ENCODE data around the gene CUBN.

CUBN gene

DNA sequence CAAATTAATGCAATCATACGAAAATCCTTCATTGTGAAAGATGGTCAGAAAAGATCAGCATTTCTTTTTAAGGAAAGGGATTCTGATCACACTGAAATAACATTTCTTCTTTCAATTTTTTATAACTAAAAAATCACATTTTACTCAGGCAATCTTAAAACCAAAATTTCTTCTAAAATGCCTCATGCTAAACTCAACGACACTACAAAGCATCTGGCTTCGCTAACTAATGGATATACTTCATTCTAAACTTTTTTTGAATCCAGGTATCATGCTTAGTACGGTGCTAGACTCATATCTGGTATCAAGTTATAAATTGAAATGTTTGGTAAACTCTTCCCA is 100.4 kb downstream of the CUBN start:
- Histone ChIP-seq H3K4me2 (no peak overlapping the region), H2AFZ (ENCODE audit: low read depth) (no peak overlapping the region), H3K4me3 (IDR thresholded peaks at IDR 0.05; ENCODE audit: insufficient read depth, low read depth, low read length) (no peak overlapping the region), H3K4me1 (ENCODE audit: low read depth, poor library complexity, severe bottlenecking) (peaks cover 12% of the 10 kb centered on the region), H3K36me3 (ENCODE audit: insufficient read depth) (no peaks in the 10 kb centered on the region), H4K20me1 (ENCODE audit: insufficient read depth) (no peaks in the 10 kb centered on the region), H3K27me3 (ENCODE audit: insufficient read depth, low read depth) (no peaks in the 10 kb centered on the region), H3K9ac (no peak overlapping the region), H3K27ac (no peak overlapping the region), H3K79me2 (ENCODE audit: insufficient read depth, low read depth) (no peaks in the 10 kb centered on the region)
- TF ChIP-seq, protein P1, sequence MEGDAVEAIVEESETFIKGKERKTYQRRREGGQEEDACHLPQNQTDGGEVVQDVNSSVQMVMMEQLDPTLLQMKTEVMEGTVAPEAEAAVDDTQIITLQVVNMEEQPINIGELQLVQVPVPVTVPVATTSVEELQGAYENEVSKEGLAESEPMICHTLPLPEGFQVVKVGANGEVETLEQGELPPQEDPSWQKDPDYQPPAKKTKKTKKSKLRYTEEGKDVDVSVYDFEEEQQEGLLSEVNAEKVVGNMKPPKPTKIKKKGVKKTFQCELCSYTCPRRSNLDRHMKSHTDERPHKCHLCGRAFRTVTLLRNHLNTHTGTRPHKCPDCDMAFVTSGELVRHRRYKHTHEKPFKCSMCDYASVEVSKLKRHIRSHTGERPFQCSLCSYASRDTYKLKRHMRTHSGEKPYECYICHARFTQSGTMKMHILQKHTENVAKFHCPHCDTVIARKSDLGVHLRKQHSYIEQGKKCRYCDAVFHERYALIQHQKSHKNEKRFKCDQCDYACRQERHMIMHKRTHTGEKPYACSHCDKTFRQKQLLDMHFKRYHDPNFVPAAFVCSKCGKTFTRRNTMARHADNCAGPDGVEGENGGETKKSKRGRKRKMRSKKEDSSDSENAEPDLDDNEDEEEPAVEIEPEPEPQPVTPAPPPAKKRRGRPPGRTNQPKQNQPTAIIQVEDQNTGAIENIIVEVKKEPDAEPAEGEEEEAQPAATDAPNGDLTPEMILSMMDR (conservative IDR thresholded peaks at IDR 0.05; ENCODE audit: low read depth, low read length), result no peak

DNA sequence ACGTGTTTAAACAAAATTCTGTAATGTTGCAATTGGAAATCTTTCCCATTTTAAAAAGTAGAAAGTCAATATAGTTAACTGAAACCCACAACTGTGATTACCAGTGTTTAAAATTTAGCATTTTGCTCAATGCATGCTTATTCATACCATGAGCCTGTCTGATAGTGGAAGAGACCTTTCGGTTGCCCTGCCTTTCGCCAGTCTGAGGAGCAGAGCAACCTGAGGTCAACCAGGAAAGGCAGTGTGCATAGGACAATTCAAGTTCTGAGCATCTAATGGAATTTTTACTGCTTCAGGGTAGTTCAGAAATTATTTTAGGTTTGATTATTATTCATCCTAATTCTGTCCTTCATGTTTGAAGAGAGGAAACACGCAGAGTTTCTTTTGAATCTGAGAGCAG is 100.8 kb downstream of the CUBN start:
- Histone ChIP-seq H3K4me1 (ENCODE audit: low read depth, poor library complexity, severe bottlenecking) (peaks cover 17% of the 10 kb centered on the region), H3K79me2 (ENCODE audit: insufficient read depth, low read depth) (no peaks in the 10 kb centered on the region), H3K4me3 (IDR thresholded peaks at IDR 0.05; ENCODE audit: insufficient read depth, low read depth, low read length) (no peak overlapping the region), H4K20me1 (ENCODE audit: insufficient read depth) (no peaks in the 10 kb centered on the region), H3K9ac (no peak overlapping the region), H2AFZ (ENCODE audit: low read depth) (no peak overlapping the region), H3K27me3 (ENCODE audit: insufficient read depth, low read depth) (no peaks in the 10 kb centered on the region), H3K36me3 (ENCODE audit: insufficient read depth) (no peaks in the 10 kb centered on the region), H3K4me2 (no peak overlapping the region), H3K27ac (no peak overlapping the region)
- TF ChIP-seq, protein P1 (conservative IDR thresholded peaks at IDR 0.05; ENCODE audit: low read depth, low read length), result no peak

DNA sequence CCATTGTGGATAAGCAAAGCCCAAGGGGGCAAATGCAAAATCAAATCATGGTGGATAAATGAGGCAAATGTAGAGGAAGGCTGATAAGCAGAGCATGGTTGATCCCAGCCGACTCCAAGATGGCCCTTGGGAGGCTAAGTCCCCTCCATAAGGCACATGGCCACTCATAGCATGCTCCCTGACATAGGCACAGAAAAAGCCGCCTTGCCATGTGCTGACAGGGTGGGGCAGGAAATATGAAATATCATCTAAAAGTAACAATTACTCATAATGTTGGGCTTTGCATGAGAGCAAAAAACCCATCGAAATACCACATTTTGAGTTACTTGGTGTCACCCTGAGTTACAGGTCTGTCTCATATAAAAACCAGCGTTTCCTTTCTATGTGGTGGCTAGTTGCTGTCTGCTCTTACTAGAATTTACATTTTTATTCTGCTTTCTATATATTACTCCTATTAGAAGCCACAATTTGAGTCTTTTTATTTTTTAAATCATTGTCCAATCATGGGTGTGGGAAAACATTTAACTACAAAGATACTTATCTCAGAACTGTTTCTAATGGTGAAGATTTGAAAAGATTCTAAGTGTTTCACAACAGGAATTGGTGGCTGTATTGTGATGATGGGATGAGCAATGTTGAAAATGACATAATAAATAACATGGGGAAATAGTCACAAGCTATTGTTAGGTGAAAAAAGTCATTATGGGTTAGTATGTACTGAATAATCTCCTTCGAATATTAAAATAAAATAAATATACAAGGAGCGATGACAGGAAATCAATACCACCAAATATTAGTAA is 102.7 kb downstream of the CUBN start:
- peaks cover 35% of the 10 kb centered on the region for H3K4me1 ChIP-seq (ENCODE audit: low read depth, poor library complexity, severe bottlenecking)

DNA sequence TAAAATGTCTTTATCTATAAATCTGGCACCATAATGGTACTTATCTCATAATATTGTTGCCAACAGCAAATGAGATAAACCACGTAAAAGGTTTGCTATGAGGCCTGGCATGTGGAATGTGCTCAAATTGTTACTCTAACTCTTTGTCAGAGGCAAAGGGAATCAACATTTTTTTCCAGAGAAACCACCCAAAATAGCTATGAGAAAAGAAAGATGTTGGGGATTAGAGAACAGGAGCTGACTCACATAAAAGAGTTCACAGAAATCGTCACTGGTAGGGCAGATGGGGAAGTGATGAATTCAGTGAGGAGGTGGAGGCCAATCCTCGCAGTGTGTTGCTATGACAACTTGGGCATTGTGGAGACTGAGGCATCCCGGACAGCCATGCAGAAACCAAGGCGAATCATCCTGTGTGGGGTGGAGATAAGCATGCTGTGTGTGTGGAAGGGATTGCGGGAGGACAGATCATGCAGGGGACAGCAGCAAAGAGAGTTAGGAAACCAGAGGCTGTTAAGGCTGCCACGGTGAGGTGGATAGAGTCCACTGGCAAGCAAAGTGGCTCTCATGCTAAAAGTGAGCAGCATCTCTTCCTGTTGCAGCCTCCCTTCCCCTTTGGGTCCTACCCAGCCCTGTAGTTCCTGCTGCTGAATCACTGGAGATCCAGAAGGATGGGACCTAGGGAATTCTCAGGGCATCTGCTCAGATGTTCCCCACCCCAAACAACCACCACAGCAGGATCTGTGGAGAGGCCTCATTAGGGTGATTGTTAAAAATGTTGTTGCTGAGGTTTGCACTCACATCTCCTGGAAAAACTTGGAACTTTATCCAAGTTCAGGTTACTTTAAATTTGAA is 103.9 kb downstream of the CUBN start:
- Histone ChIP-seq H3K27me3 (ENCODE audit: insufficient read depth, low read depth) (no peaks in the 10 kb centered on the region), H2AFZ (ENCODE audit: low read depth) (no peak overlapping the region), H3K4me1 (ENCODE audit: low read depth, poor library complexity, severe bottlenecking) (peaks cover 46% of the 10 kb centered on the region), H3K36me3 (ENCODE audit: insufficient read depth) (no peaks in the 10 kb centered on the region), H3K4me3 (IDR thresholded peaks at IDR 0.05; ENCODE audit: insufficient read depth, low read depth, low read length) (no peak overlapping the region), H3K79me2 (ENCODE audit: insufficient read depth, low read depth) (no peaks in the 10 kb centered on the region), H3K9ac (no peak overlapping the region), H3K4me2 (no peak overlapping the region), H4K20me1 (ENCODE audit: insufficient read depth) (no peaks in the 10 kb centered on the region), H3K27ac (no peak overlapping the region; the same call in 1 of the 2 replicates)
- TF ChIP-seq, protein P1 (conservative IDR thresholded peaks at IDR 0.05; ENCODE audit: low read depth, low read length), result no peak

More for the DNA sequence above, 102.7 kb downstream of the CUBN start:
- TF ChIP-seq, protein P1 (conservative IDR thresholded peaks at IDR 0.05; ENCODE audit: low read depth, low read length), result no peak
- Histone ChIP-seq H3K79me2 (ENCODE audit: insufficient read depth, low read depth) (no peaks in the 10 kb centered on the region), H2AFZ (ENCODE audit: low read depth) (no peak overlapping the region), H4K20me1 (ENCODE audit: insufficient read depth) (no peaks in the 10 kb centered on the region), H3K27me3 (ENCODE audit: insufficient read depth, low read depth) (no peaks in the 10 kb centered on the region), H3K36me3 (ENCODE audit: insufficient read depth) (no peaks in the 10 kb centered on the region), H3K4me3 (IDR thresholded peaks at IDR 0.05; ENCODE audit: insufficient read depth, low read depth, low read length) (no peak overlapping the region), H3K4me2 (no peak overlapping the region), H3K27ac (no peak overlapping the region), H3K9ac (no peak overlapping the region)
